Measurements from ENCODE around the gene ITGB8.

Gene ITGB8

DNA sequence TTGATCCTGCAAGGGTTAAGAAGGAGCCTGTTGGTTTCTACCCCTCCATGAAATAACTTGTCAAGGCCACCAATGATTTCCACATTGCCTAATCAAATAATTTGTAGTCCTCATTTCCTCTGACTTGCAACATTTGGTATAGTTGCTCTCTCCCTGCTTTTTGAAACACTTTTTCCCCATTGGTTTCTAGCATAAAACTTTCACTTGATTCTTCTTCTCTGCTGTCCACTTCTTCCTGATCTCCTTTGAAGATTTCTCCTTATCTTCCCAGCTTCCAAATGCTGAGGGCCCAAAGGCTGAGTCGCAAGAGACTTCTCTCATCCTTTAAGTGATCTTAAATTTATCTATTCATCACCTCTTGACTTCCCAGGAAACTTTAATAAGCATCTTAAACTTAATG lies 134.2 kb downstream of the ITGB8 start:
- DNase-seq (ENCODE audit: low read depth, low spot score): no peak
